Aorta (tissue), 5 donors: ENCODE data around the gene RNU6-7. TPM values are rescaled to one million over a fixed set of nuclear protein-coding genes. Genes with fewer than 3 reads are reported as not detected.
A peak's percentile ranks its signal among the peaks of the same experiment; 100 is the strongest.

Experiments used
- ATAC-seq: fragments of 200-7000 bp; cut with Tn5 transposase; one replicate; pipeline ENCODE4 v1.9.1; 2022; ENCODE audit warnings: moderate library complexity; ENCODE audit not compliant: low FRiP score
- DNase-seq, 2 donors: peaks; one replicate each; pipeline ENCODE4 v3.0.0-alpha.2; 2020
- H3K27ac ChIP-seq, 2 donors: one replicate each; pipeline ENCODE4 v1.5.1; 2013; ENCODE audit warnings: low read length in 2 of 2, mild to moderate bottlenecking in 2 of 2, moderate library complexity in 2 of 2, control low read depth in 1 of 2, inconsistent platforms in 1 of 2, low read depth in 1 of 2
- H3K27me3 ChIP-seq, 2 donors: one replicate each; pipeline ENCODE4 v1.6.1; 2013; ENCODE audit warnings: control low read depth in 1 of 2, low read length in 1 of 2, mild to moderate bottlenecking in 1 of 2, moderate library complexity in 1 of 2; ENCODE audit not compliant: insufficient read depth in 2 of 2, control insufficient read depth in 1 of 2
- H3K36me3 ChIP-seq, 2 donors: one replicate each; pipeline ENCODE4 v1.6.1; 2013; ENCODE audit warnings: control low read depth in 1 of 2, low read length in 1 of 2, mild to moderate bottlenecking in 1 of 2; ENCODE audit not compliant: insufficient read depth in 2 of 2, control insufficient read depth in 1 of 2
- H3K4me1 ChIP-seq, 2 donors: one replicate each; pipeline ENCODE4 v1.6.1; 2013; ENCODE audit warnings: low read length in 2 of 2, control low read depth in 1 of 2, mild to moderate bottlenecking in 1 of 2, moderate library complexity in 1 of 2; ENCODE audit not compliant: insufficient read depth in 2 of 2, control insufficient read depth in 1 of 2
- H3K4me3 ChIP-seq, 2 donors: one replicate each; pipeline ENCODE4 v1.5.1; 2013; ENCODE audit warnings: low read length in 2 of 2, control low read depth in 1 of 2, mild to moderate bottlenecking in 1 of 2
- H3K9me3 ChIP-seq: one replicate; pipeline ENCODE4 v1.6.1; 2013; ENCODE audit warnings: mild to moderate bottlenecking, low read length; ENCODE audit not compliant: control insufficient read depth
- WGBS, 2 donors: extraction: QIAGEN DNeasy Blood & Tissue Kit; methylation state at CpG; one replicate each; pipeline ENCODE4 v1.1.7; 2013; 5-methylcytosine and 5-hydroxymethylcytosine counted together
- intact Hi-C, 2 donors: fragments of 100-400 bp; cut with DNase I; formaldehyde crosslinking; loops; one replicate each; pipeline versions ENCODE4 v1.14.2 to v1.15.0; 2022
- polyA plus RNA-seq, 2 donors: library from polyadenylated mRNA; stranded (reverse); fragments of 200-250 nt; gene quantifications; one replicate each; pipeline ENCODE4 v1.2.3, GENCODE V29; 2013
- total RNA-seq, 2 donors: library from RNA; stranded (reverse); fragmentation: NEBNext Ultra II Directional; extraction: Animal tissue kit (Norgen Biotek cat#: 25700); gene quantifications; one replicate each; pipeline ENCODE4 v1.2.1, GENCODE V29; 2021
- donor health status: healthy with polysubstance abuse.
- donor health status: Bipolar disorder and iron deficiency.
- donor health status: DM: no; HTN: no; CAD: no.
- donor health status: DM: no; HTN: no; CAD: no.
- donor health status: DM: yes; HTN: yes; CAD: no.

The RNU6-7 gene
- total and polyA plus RNA-seq, 4 donors: not detected

GRCh38 chr14:32189811-32190210 is 12.0 kb upstream of the RNU6-7 start:
- no peak overlapping the region for H3K27ac ChIP-seq
- intact Hi-C loops: no loop called here
- DNase-seq: no peak

GRCh38 chr14:32190673-32191072 is 11.2 kb upstream of the RNU6-7 start:
- intact Hi-C loops: no loop called here
- Histone ChIP-seq H3K4me3 (no peak overlapping the region), H3K27ac (no peak overlapping the region), H3K4me1 (no peaks in the 10 kb centered on the region), H3K9me3 (no peaks in the 10 kb centered on the region), H3K36me3 (no peaks in the 10 kb centered on the region), H3K27me3 (no peaks in the 10 kb centered on the region)
- 46% methylated on average over 3 of the region's 3 CpGs for WGBS, 2 donors
- no peak for ATAC-seq
- no peak for DNase-seq

More at GRCh38 chr14:32189811-32190210, 12.0 kb upstream of the RNU6-7 start:
- no peaks in the 10 kb centered on the region for H3K36me3 ChIP-seq
- WGBS, 2 donors: 81 to 84% methylated on average over 1 of the region's 1 CpG
- no peaks in the 10 kb centered on the region for H3K27me3 ChIP-seq
- ATAC-seq: no peak
- no peak overlapping the region for H3K4me3 ChIP-seq
- no peaks in the 10 kb centered on the region for H3K4me1 ChIP-seq
- no peaks in the 10 kb centered on the region for H3K9me3 ChIP-seq

GRCh38 chr14:32192712-32193373 is 9.0 kb upstream of the RNU6-7 start:
- no peaks in the 10 kb centered on the region for H3K36me3 ChIP-seq
- DNase-seq (no peak), ATAC-seq (no peak)
- H3K27ac ChIP-seq: no peak overlapping the region
- no peaks in the 10 kb centered on the region for H3K9me3 ChIP-seq
- intact Hi-C loops: no loop called here
- 41 to 44% methylated on average over 2 of the region's 2 CpGs for WGBS, 2 donors
- no peaks in the 10 kb centered on the region for H3K4me1 ChIP-seq
- no peaks in the 10 kb centered on the region for H3K27me3 ChIP-seq
- no peak overlapping the region for H3K4me3 ChIP-seq

GRCh38 chr14:32193532-32193931 is 8.3 kb upstream of the RNU6-7 start:
- intact Hi-C loops: no loop called here
- Histone ChIP-seq H3K4me1 (no peaks in the 10 kb centered on the region), H3K36me3 (no peaks in the 10 kb centered on the region), H3K27ac (no peak overlapping the region), H3K27me3 (no peaks in the 10 kb centered on the region), H3K9me3 (no peaks in the 10 kb centered on the region), H3K4me3 (no peak overlapping the region)
- DNase-seq (no peak), ATAC-seq (no peak)
- WGBS, 2 donors: 80 to 88% methylated on average over 2 of the region's 2 CpGs

- DNase-seq (no peak), ATAC-seq (no peak)
- Histone ChIP-seq H3K27ac (no peak overlapping the region), H3K4me3 (no peak overlapping the region), H3K36me3 (no peaks in the 10 kb centered on the region), H3K9me3 (no peaks in the 10 kb centered on the region), H3K27me3 (no peaks in the 10 kb centered on the region), H3K4me1 (no peaks in the 10 kb centered on the region)
- intact Hi-C loops: no loop called here
- WGBS, 2 donors: 68 to 86% methylated on average over 1 of the region's 1 CpG
Observed at GRCh38 chr14:32195636-32196035, 6.2 kb upstream of the RNU6-7 start.

GRCh38 chr14:32197919-32198318 is 3.9 kb upstream of the RNU6-7 start:
- no peaks in the 10 kb centered on the region for H3K27me3 ChIP-seq
- ATAC-seq: no peak
- no peaks in the 10 kb centered on the region for H3K4me1 ChIP-seq
- no peaks in the 10 kb centered on the region for H3K9me3 ChIP-seq
- intact Hi-C loops: no loop called here
- no peak overlapping the region for H3K27ac ChIP-seq
- WGBS, 2 donors: 52 to 70% methylated on average over 1 of the region's 1 CpG
- H3K36me3 ChIP-seq: no peaks in the 10 kb centered on the region
- H3K4me3 ChIP-seq: no peak overlapping the region
- no peak for DNase-seq

- H3K27ac ChIP-seq: no peak overlapping the region
- intact Hi-C loops: loop anchor here in 1 of 2 donors (5.0 kb wide), 2 partner anchors 52 to 123 kb away; partner anchors contain the start of gene ARHGAP5
- ATAC-seq: no peak
Observed at GRCh38 chr14:32200368-32201192, 1.3 kb upstream of the RNU6-7 start.

GRCh38 chr14:32201193-32201815 is 541 bp upstream of the RNU6-7 start:
- H3K9me3 ChIP-seq: no peaks in the 10 kb centered on the region

More at GRCh38 chr14:32200368-32201192, 1.3 kb upstream of the RNU6-7 start:
- Histone ChIP-seq H3K4me1 (no peaks in the 10 kb centered on the region), H3K9me3 (no peaks in the 10 kb centered on the region), H3K27me3 (no peaks in the 10 kb centered on the region), H3K36me3 (no peaks in the 10 kb centered on the region), H3K4me3 (peak overlapping the region; percentile 36 to 88)
- 5 to 7% methylated on average over 14 of the region's 14 CpGs for WGBS, 2 donors
- no peak for DNase-seq

More at GRCh38 chr14:32201193-32201815, 541 bp upstream of the RNU6-7 start:
- peak overlapping the region in 1 of 2 donors; percentile 46 for H3K27ac ChIP-seq
- H3K4me3 ChIP-seq: peak overlapping the region; percentile 36 to 88
- DNase-seq (peak; percentile 88 to 89), ATAC-seq (peak; percentile 87)
- WGBS, 2 donors: 0% methylated on average over 46 of the region's 46 CpGs
- peaks cover 0 to under 1% of the 10 kb centered on the region in 2 donors for H3K4me1 ChIP-seq
- no peaks in the 10 kb centered on the region for H3K27me3 ChIP-seq
- intact Hi-C loops: loop anchor here in 1 of 2 donors (5.0 kb wide), 2 partner anchors 51 to 124 kb away; partner anchors contain the start of gene ARHGAP5
- H3K36me3 ChIP-seq: no peaks in the 10 kb centered on the region
